Astrocyte of the spinal cord (primary cell): ENCODE measurements around the gene GAB2.

Source experiments
- DNase-seq: peaks from one replicate; pipeline ENCODE4 v3.0.0; 2011; ENCODE audit warnings: low read depth, low spot score
- H3K4me3 ChIP-seq: 2 replicates; pipeline ENCODE4 v1.5.1; 2011; ENCODE audit warnings: low read depth, mild to moderate bottlenecking, low read length, moderate library complexity
- CTCF ChIP-seq: IDR thresholded peaks from 2 replicates; pipeline ENCODE4 v1.5.1; 2012; ENCODE audit warnings: low read depth, mild to moderate bottlenecking, low read length, inconsistent platforms
- in situ Hi-C: cut with HindIII; loops from 2 replicates; pipeline ENCODE4 v1.10.0; 2017; ENCODE audit warnings: low sequenced_read_pairs

The GAB2 gene

GRCh38 chr11:78406568-78407196 is 10.9 kb downstream of the GAB2 start:
- no peak for TF ChIP-seq CTCF
- in situ Hi-C loops = no loop called here
- DNase-seq = no peak
- no peak overlapping the region for H3K4me3 ChIP-seq

DNA sequence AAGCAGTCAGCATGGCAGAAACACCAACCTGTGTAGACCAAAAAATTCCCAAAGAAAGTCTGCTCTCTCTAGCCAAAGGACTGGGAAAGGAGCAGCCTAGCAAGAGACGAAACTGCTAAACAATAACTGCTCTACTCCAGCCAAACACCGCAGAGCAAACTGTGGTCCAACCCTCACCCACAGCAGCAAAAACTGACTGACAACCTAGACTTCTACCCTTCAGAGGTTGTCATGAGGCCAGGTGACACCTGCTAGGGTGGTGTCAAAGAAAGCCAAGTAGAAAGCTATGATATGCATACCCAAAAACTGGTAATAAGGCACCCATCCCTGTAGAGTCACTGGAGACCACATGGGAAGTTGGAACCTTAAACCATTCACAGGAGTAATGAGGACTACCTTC is 11.8 kb downstream of the GAB2 start:
- in situ Hi-C loops = no loop called here
- no peak for TF ChIP-seq CTCF
- no peak overlapping the region for H3K4me3 ChIP-seq

DNA sequence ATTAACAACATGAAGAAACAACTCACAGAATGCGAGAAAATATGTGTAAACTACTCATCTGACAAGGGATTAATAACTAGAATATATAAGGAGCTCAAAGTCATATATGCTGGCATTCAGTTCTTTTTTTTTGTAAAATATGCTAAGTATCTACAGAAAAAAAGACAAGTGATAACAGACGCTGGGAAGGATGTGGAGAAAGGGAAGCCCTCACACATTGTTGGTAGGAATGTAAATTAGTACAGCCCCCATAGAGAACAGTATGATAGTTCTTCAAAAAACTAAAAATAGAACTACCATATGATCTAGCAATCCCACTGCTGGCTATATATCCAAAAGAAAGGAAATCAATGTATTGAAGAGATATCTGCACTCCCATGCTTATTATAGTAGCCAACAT is 13.8 kb downstream of the GAB2 start:
- no peak for DNase-seq
- no peak overlapping the region for H3K4me3 ChIP-seq
- no peak for TF ChIP-seq CTCF
- in situ Hi-C loops = no loop called here

More for the DNA sequence above, 11.8 kb downstream of the GAB2 start:
- no peak for DNase-seq

DNA sequence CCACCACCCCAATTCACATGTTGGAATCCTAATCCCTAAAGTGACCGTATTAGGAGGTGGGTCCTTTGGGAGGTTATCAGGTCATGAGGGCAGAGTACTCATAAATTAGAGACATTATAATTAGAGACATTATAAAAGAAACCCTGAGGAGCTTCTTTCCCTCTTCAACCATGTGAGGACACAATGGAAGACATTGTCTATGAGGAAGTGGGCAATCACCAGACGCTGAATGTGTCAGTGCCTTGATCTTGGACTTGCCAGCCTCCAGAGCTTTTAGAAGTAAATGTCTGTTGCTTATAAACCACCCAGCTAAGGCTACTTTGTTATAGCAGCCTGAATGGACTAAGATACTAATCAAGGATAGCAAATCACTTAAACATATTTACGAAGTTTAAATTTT is 14.8 kb downstream of the GAB2 start:
- H3K4me3 ChIP-seq = no peak overlapping the region
- TF ChIP-seq CTCF = no peak
- DNase-seq = no peak
- in situ Hi-C loops = no loop called here

GRCh38 chr11:78400702-78401101 is 16.9 kb downstream of the GAB2 start:
- H3K4me3 ChIP-seq = no peak overlapping the region
- in situ Hi-C loops = no loop called here
- no peak for TF ChIP-seq CTCF

GRCh38 chr11:78400116-78400515 is 17.5 kb downstream of the GAB2 start:
- TF ChIP-seq CTCF = no peak
- H3K4me3 ChIP-seq = no peak overlapping the region
- in situ Hi-C loops = no loop called here
- DNase-seq = no peak

More at GRCh38 chr11:78400702-78401101, 16.9 kb downstream of the GAB2 start:
- no peak for DNase-seq

- in situ Hi-C loops = no loop called here
- DNase-seq = no peak
- no peak overlapping the region for H3K4me3 ChIP-seq
- no peak for TF ChIP-seq CTCF
These were observed 18.5 kb downstream of the GAB2 start for GRCh38 chr11:78399136-78399535.
